Astrocyte (in vitro differentiated cells and primary cell): Measurements from ENCODE around the gene ARG1. TPM values are rescaled to one million over a fixed set of nuclear protein-coding genes. Genes with fewer than 3 reads are reported as not detected.

Experiments
- DNase-seq: peaks from one replicate; pipeline ENCODE4 v3.0.0-alpha.2; 2010; ENCODE audit warnings: low read depth
- FAIRE-seq: peaks from 2 replicates; lab custom pipeline; 2011; peaks lifted over from hg19 to GRCh38; lab: Jason Lieb, UNC
- H2AFZ ChIP-seq: 2 replicates; pipeline ENCODE4 v1.6.0; 2012; ENCODE audit warnings: low read depth, low read length, inconsistent platforms
- H3K27ac ChIP-seq: 2 replicates; pipeline ENCODE4 v1.5.1; 2011; ENCODE audit warnings: low read depth, low read length, inconsistent platforms
- H3K27me3 ChIP-seq: 2 replicates; pipeline ENCODE4 v1.6.0; 2011; ENCODE audit warnings: low read length, inconsistent platforms; ENCODE audit not compliant: insufficient read depth
- H3K36me3 ChIP-seq: 2 replicates; pipeline ENCODE4 v1.5.1; 2011; ENCODE audit warnings: low read length, inconsistent platforms; ENCODE audit not compliant: insufficient read depth
- H3K4me1 ChIP-seq: 2 replicates; pipeline ENCODE4 v1.5.1; 2011; ENCODE audit warnings: low read length, inconsistent platforms; ENCODE audit not compliant: insufficient read depth
- H3K4me2 ChIP-seq: 2 replicates; pipeline ENCODE4 v1.6.0; 2012; ENCODE audit warnings: low read length, inconsistent platforms
- H3K4me3 ChIP-seq: 2 replicates; pipeline ENCODE4 v1.5.1; 2011; ENCODE audit warnings: low read depth, mild to moderate bottlenecking, low read length, inconsistent platforms; ENCODE audit not compliant: insufficient read depth
- H3K79me2 ChIP-seq: 2 replicates; pipeline ENCODE4 v1.6.0; 2012; ENCODE audit warnings: mild to moderate bottlenecking, low read length, inconsistent platforms; ENCODE audit not compliant: insufficient read depth
- H3K9ac ChIP-seq: 2 replicates; pipeline ENCODE4 v1.6.0; 2012; ENCODE audit warnings: mild to moderate bottlenecking, low read length, inconsistent platforms
- H3K9me3 ChIP-seq: 2 replicates; pipeline ENCODE4 v1.5.1; 2012; ENCODE audit warnings: low read depth, mild to moderate bottlenecking, low read length, inconsistent platforms; ENCODE audit not compliant: insufficient read depth
- H4K20me1 ChIP-seq: 2 replicates; pipeline ENCODE4 v1.6.0; 2012; ENCODE audit warnings: low read length, inconsistent platforms; ENCODE audit not compliant: insufficient read depth
- H3K27ac Mint-ChIP-seq: one replicate; pipeline ENCODE4 v1.8.0; 2021; ENCODE audit warnings: mild to moderate bottlenecking, mixed read lengths; ENCODE audit not compliant: unreplicated experiment
- H3K27me3 Mint-ChIP-seq: one replicate; pipeline ENCODE4 v1.8.0; 2021; ENCODE audit warnings: low read depth, mixed read lengths; ENCODE audit not compliant: unreplicated experiment
- H3K36me3 Mint-ChIP-seq: one replicate; pipeline ENCODE4 v1.8.0; 2021; ENCODE audit warnings: low read depth, mixed read lengths; ENCODE audit not compliant: unreplicated experiment
- H3K4me1 Mint-ChIP-seq: one replicate; pipeline ENCODE4 v1.8.0; 2021; ENCODE audit warnings: low read depth, mixed read lengths; ENCODE audit not compliant: unreplicated experiment
- H3K4me3 Mint-ChIP-seq: one replicate; pipeline ENCODE4 v1.8.0; 2021; ENCODE audit warnings: mild to moderate bottlenecking, moderate library complexity, mixed read lengths; ENCODE audit not compliant: unreplicated experiment
- H3K9me3 Mint-ChIP-seq: one replicate; pipeline ENCODE4 v1.8.0; 2021; ENCODE audit warnings: mild to moderate bottlenecking, mixed read lengths; ENCODE audit not compliant: unreplicated experiment
- EZH2 ChIP-seq: IDR thresholded peaks from 2 replicates; pipeline ENCODE4 v1.6.1; 2012; ENCODE audit warnings: mild to moderate bottlenecking, low read length, inconsistent platforms; ENCODE audit not compliant: insufficient read depth
- total RNA-seq: library from RNA; stranded (reverse); gene quantifications from 2 replicates; pipeline ENCODE4 v1.2.1, GENCODE V29; 2021
- TF ChIP-seq, protein P1 (sequence below): IDR thresholded peaks from 2 replicates; pipeline ENCODE4 v1.5.1; 2011; ENCODE audit warnings: low read depth, mild to moderate bottlenecking, inconsistent platforms, low read length, moderate library complexity; ENCODE audit not compliant: insufficient read depth

ARG1 gene
- total RNA-seq, 1 donor from 2014 or later, result not detected

DNA sequence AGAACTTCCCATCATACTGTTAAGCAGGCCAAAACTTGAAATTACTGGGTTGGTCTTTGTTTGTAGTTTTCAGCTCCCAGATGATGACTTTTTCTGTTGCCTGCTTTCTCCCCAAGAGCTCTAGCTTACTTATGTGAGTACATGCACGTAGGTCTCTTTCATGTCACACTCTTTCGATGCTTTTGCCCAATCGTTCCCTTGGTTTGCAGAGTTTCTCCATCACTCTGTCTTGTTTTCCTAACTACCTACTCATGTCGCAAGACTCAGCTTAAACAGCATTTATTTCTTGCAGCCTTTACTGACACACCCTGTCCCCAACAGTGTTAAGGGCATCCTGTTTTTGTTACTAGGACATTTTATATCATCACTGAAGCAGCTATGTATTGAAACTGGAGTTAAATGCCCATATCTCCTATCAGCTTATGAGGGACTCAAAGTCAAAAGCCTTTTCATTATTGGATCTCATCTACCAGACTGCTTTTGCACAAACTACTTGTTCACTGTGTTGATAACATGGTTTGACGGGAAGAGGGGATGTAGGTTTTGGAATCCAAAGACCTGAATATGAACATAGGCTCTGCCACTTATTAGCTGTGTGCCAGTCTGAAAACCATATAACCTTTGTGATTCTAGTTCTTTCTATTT, 2.9 kb downstream of the ARG1 start:
- Mint-ChIP-seq H3K9me3 (no peaks in the 10 kb centered on the region), H3K4me1 (no peaks in the 10 kb centered on the region), H3K27ac (no peak overlapping the region), H3K4me3 (no peak overlapping the region), H3K27me3 (no peaks in the 10 kb centered on the region), H3K36me3 (peaks cover 2% of the 10 kb centered on the region)
- Histone ChIP-seq H3K36me3 (peaks cover 5% of the 10 kb centered on the region), H3K27me3 (no peaks in the 10 kb centered on the region), H3K4me3 (no peak overlapping the region), H3K9me3 (no peaks in the 10 kb centered on the region), H2AFZ (no peak overlapping the region), H4K20me1 (no peaks in the 10 kb centered on the region), H3K9ac (no peak overlapping the region), H3K4me1 (no peaks in the 10 kb centered on the region), H3K79me2 (no peaks in the 10 kb centered on the region), H3K27ac (no peak overlapping the region), H3K4me2 (no peak overlapping the region)
- TF ChIP-seq EZH2, result no peak
- TF ChIP-seq, protein P1, sequence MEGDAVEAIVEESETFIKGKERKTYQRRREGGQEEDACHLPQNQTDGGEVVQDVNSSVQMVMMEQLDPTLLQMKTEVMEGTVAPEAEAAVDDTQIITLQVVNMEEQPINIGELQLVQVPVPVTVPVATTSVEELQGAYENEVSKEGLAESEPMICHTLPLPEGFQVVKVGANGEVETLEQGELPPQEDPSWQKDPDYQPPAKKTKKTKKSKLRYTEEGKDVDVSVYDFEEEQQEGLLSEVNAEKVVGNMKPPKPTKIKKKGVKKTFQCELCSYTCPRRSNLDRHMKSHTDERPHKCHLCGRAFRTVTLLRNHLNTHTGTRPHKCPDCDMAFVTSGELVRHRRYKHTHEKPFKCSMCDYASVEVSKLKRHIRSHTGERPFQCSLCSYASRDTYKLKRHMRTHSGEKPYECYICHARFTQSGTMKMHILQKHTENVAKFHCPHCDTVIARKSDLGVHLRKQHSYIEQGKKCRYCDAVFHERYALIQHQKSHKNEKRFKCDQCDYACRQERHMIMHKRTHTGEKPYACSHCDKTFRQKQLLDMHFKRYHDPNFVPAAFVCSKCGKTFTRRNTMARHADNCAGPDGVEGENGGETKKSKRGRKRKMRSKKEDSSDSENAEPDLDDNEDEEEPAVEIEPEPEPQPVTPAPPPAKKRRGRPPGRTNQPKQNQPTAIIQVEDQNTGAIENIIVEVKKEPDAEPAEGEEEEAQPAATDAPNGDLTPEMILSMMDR, result no peak
- no peak for DNase-seq
- no peak for FAIRE-seq

DNA sequence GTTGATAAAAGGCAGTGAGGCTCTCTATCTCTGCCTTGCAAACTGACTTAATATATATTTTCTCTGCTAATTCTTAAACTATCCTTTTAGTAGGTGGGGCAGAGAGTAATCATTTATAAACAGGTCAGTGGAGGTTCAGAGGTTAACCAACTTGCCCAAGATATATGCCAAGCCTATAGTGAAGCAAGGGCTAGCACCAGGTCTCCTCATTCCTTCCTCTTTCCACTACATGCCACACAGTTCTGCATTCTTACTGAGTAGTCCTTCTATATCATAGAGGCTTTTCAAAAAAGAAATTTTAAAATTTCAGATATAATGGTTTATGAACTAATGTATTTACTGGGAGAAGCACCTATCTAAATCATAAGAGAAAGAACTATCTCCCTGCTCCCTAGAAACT, 8.5 kb downstream of the ARG1 start:
- FAIRE-seq (no peak), DNase-seq (no peak)
- H4K20me1 ChIP-seq, result no peaks in the 10 kb centered on the region
- Mint-ChIP-seq H3K27ac (no peak overlapping the region), H3K4me1 (no peaks in the 10 kb centered on the region), H3K27me3 (no peaks in the 10 kb centered on the region), H3K36me3 (peaks cover 6% of the 10 kb centered on the region), H3K9me3 (no peaks in the 10 kb centered on the region), H3K4me3 (no peak overlapping the region)
- H3K9me3 ChIP-seq, result no peaks in the 10 kb centered on the region
- no peak overlapping the region for H2AFZ ChIP-seq
- no peaks in the 10 kb centered on the region for H3K79me2 ChIP-seq
- H3K4me2 ChIP-seq, result no peak overlapping the region
- no peak overlapping the region for H3K9ac ChIP-seq
- H3K4me1 ChIP-seq, result no peaks in the 10 kb centered on the region
- no peak overlapping the region for H3K4me3 ChIP-seq
- peaks cover 31% of the 10 kb centered on the region for H3K36me3 ChIP-seq
- no peak for TF ChIP-seq EZH2
- TF ChIP-seq, protein P1, result no peak
- H3K27ac ChIP-seq, result no peak overlapping the region
- H3K27me3 ChIP-seq, result no peaks in the 10 kb centered on the region

DNA sequence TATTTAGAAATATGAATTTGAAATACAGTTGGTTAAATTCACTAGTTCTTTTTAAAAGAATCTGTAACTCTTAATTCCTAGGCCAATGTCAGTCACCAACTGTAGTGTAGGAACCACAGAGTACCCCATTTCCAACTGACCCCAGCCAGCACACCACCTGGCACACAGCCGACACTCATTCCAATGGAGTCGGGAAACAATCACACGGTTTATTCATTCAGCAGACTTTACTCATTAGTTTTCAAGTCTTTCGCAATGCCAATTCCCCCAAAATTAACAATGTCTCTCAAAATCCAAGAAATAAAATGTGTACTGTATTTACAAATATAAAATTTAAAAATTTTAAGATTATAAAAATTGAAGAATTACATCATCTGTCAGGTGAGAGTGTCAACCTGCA, 13.5 kb downstream of the ARG1 start:
- no peaks in the 10 kb centered on the region for H3K9me3 Mint-ChIP-seq
- FAIRE-seq (no peak), DNase-seq (no peak)
- no peak overlapping the region for H2AFZ ChIP-seq
- no peak overlapping the region for H3K27ac Mint-ChIP-seq
- H3K9me3 ChIP-seq, result no peaks in the 10 kb centered on the region
- H3K9ac ChIP-seq, result no peak overlapping the region
- H3K4me1 ChIP-seq, result no peaks in the 10 kb centered on the region
- no peak for TF ChIP-seq EZH2
- H4K20me1 ChIP-seq, result no peaks in the 10 kb centered on the region
- H3K4me3 ChIP-seq, result no peak overlapping the region
- no peaks in the 10 kb centered on the region for H3K27me3 Mint-ChIP-seq
- no peak overlapping the region for H3K27ac ChIP-seq
- H3K36me3 Mint-ChIP-seq, result peaks cover 13% of the 10 kb centered on the region
- no peaks in the 10 kb centered on the region for H3K4me1 Mint-ChIP-seq
- H3K79me2 ChIP-seq, result no peaks in the 10 kb centered on the region
- H3K4me3 Mint-ChIP-seq, result no peak overlapping the region
- no peaks in the 10 kb centered on the region for H3K27me3 ChIP-seq
- no peak overlapping the region for H3K4me2 ChIP-seq
- peaks cover 49% of the 10 kb centered on the region for H3K36me3 ChIP-seq
